HFF-Myc (cell line): ENCODE results near the gene ACTL6B.

Source experiments
- DNase-seq: peaks from one replicate; pipeline ENCODE4 v3.0.0-alpha.2; 2011; ENCODE audit warnings: low read depth; ENCODE audit errors: extremely low read depth
- H3K4me3 ChIP-seq: replicated peaks from 2 replicates; pipeline ENCODE4 v1.5.1; 2011; ENCODE audit warnings: low read depth, mild to moderate bottlenecking, control low read depth, low read length
- CTCF ChIP-seq: IDR thresholded peaks from 2 replicates; pipeline ENCODE4 v1.5.1; 2012; ENCODE audit warnings: mild to moderate bottlenecking, low read depth, low read length, control low read depth; ENCODE audit errors: missing control alignments

ACTL6B gene

GRCh38 chr7:100683659-100684533 lies 27.6 kb upstream of the ACTL6B start:
- no peak for DNase-seq
- no peak for TF ChIP-seq CTCF
- no peak overlapping the region for H3K4me3 ChIP-seq

GRCh38 chr7:100682991-100683658 lies 26.9 kb upstream of the ACTL6B start:
- no peak for DNase-seq
- H3K4me3 ChIP-seq = no peak overlapping the region
- no peak for TF ChIP-seq CTCF

GRCh38 chr7:100682228-100682741 lies 26.0 kb upstream of the ACTL6B start:
- no peak for TF ChIP-seq CTCF
- no peak overlapping the region for H3K4me3 ChIP-seq
- DNase-seq = no peak

GRCh38 chr7:100681491-100682227 lies 25.4 kb upstream of the ACTL6B start:
- no peak for TF ChIP-seq CTCF
- no peak overlapping the region for H3K4me3 ChIP-seq
- no peak for DNase-seq

GRCh38 chr7:100680576-100681271 lies 24.5 kb upstream of the ACTL6B start:
- TF ChIP-seq CTCF = no peak
- no peak for DNase-seq
- no peak overlapping the region for H3K4me3 ChIP-seq

GRCh38 chr7:100679927-100680575 lies 23.8 kb upstream of the ACTL6B start:
- no peak for TF ChIP-seq CTCF
- no peak overlapping the region for H3K4me3 ChIP-seq
- no peak for DNase-seq
